Ishikawa (cell line): ENCODE data around the gene FGF12.
A peak's percentile ranks its signal among the peaks of the same experiment; 100 is the strongest.

Experiments
- CEBPB ChIP-seq: IDR thresholded peaks from 2 replicates; pipeline ENCODE4 v1.6.1; 2012
- CREB1 ChIP-seq: IDR thresholded peaks from 2 replicates; pipeline ENCODE4 v1.6.1; 2012; ENCODE audit warnings: low read depth
- EGR1 ChIP-seq: IDR thresholded peaks from 2 replicates; pipeline ENCODE4 v1.6.1; 2012
- EP300 ChIP-seq: IDR thresholded peaks from 2 replicates; pipeline ENCODE4 v1.6.1; 2012; ENCODE audit warnings: borderline replicate concordance
- FOXM1 ChIP-seq: IDR thresholded peaks from 2 replicates; pipeline ENCODE4 v1.6.1; 2012; ENCODE audit warnings: low read depth, borderline replicate concordance
- NFIC ChIP-seq: IDR thresholded peaks from 2 replicates; pipeline ENCODE4 v1.6.1; 2012
- RAD21 ChIP-seq: IDR thresholded peaks from 2 replicates; pipeline ENCODE4 v1.6.1; 2012; ENCODE audit warnings: low read depth
- TAF1 ChIP-seq: IDR thresholded peaks from 2 replicates; pipeline ENCODE4 v1.6.1; 2012; ENCODE audit warnings: low read depth, mild to moderate bottlenecking
- TCF12 ChIP-seq: IDR thresholded peaks from 2 replicates; pipeline ENCODE4 v1.6.1; 2012; ENCODE audit warnings: low read depth
- TEAD4 ChIP-seq: IDR thresholded peaks from 2 replicates; pipeline ENCODE4 v1.6.1; 2012
- YY1 ChIP-seq: IDR thresholded peaks from 2 replicates; pipeline ENCODE4 v1.6.1; 2012; ENCODE audit warnings: low read depth
- ZBTB7A ChIP-seq: IDR thresholded peaks from 2 replicates; pipeline ENCODE4 v1.6.1; 2012; ENCODE audit warnings: low read depth
- TF ChIP-seq, protein P1 (sequence below): IDR thresholded peaks from 2 replicates; pipeline ENCODE4 v1.6.1; 2012
- TF ChIP-seq, protein P2 (sequence below): IDR thresholded peaks from 2 replicates; pipeline ENCODE4 v1.6.1; 2012
- TF ChIP-seq, protein P3 (sequence below): IDR thresholded peaks from 2 replicates; pipeline ENCODE4 v1.6.1; 2012; ENCODE audit warnings: low read depth, mild to moderate bottlenecking

FGF12 gene

DNA sequence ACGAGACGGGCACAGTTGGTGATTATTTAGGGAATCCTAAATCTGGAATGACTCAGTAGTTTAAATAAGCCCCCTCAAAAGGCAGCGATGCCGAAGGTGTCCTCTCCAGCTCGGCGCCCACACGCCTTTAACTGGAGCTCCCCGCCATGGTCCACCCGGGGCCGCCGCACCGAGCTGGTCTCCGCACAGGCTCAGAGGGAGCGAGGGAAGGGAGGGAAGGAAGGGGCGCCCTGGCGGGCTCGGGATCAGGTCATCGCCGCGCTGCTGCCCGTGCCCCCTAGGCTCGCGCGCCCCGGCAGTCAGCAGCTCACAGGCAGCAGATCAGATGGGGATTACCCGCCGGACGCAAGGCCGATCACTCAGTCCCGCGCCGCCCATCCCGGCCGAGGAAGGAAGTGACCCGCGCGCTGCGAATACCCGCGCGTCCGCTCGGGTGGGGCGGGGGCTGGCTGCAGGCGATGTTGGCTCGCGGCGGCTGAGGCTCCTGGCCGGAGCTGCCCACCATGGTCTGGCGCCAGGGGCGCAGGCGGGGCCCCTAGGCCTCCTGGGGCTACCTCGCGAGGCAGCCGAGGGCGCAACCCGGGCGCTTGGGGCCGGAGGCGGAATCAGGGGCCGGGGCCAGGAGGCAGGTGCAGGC lies 318.0 kb downstream of the FGF12 start:
- TF ChIP-seq TEAD4 (0 out of 2 replicates have a peak, but pooled peaks have one; percentile 4), YY1 (no peak), TCF12 (no peak), ZBTB7A (peak; percentile 55; the same call in 1 of the 2 replicates), TAF1 (no peak)
- TF ChIP-seq, protein P1, sequence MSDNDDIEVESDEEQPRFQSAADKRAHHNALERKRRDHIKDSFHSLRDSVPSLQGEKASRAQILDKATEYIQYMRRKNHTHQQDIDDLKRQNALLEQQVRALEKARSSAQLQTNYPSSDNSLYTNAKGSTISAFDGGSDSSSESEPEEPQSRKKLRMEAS: peak; percentile 37; the same call in 1 of the 2 replicates
- TF ChIP-seq, protein P2, sequence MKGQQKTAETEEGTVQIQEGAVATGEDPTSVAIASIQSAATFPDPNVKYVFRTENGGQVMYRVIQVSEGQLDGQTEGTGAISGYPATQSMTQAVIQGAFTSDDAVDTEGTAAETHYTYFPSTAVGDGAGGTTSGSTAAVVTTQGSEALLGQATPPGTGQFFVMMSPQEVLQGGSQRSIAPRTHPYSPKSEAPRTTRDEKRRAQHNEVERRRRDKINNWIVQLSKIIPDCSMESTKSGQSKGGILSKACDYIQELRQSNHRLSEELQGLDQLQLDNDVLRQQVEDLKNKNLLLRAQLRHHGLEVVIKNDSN: no peak

DNA sequence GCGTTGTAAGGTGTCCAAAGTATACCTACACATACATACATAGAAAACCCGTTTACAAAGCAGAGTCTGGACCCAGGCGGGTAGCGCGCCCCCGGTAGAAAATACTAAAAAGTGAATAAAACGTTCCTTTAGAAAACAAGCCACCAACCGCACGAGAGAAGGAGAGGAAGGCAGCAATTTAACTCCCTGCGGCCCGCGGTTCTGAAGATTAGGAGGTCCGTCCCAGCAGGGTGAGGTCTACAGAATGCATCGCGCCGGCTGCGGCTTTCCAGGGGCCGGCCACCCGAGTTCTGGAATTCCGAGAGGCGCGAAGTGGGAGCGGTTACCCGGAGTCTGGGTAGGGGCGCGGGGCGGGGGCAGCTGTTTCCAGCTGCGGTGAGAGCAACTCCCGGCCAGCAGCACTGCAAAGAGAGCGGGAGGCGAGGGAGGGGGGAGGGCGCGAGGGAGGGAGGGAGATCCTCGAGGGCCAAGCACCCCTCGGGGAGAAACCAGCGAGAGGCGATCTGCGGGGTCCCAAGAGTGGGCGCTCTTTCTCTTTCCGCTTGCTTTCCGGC lies 318.6 kb downstream of the FGF12 start:
- no peak for TF ChIP-seq FOXM1
- TF ChIP-seq, protein P3, sequence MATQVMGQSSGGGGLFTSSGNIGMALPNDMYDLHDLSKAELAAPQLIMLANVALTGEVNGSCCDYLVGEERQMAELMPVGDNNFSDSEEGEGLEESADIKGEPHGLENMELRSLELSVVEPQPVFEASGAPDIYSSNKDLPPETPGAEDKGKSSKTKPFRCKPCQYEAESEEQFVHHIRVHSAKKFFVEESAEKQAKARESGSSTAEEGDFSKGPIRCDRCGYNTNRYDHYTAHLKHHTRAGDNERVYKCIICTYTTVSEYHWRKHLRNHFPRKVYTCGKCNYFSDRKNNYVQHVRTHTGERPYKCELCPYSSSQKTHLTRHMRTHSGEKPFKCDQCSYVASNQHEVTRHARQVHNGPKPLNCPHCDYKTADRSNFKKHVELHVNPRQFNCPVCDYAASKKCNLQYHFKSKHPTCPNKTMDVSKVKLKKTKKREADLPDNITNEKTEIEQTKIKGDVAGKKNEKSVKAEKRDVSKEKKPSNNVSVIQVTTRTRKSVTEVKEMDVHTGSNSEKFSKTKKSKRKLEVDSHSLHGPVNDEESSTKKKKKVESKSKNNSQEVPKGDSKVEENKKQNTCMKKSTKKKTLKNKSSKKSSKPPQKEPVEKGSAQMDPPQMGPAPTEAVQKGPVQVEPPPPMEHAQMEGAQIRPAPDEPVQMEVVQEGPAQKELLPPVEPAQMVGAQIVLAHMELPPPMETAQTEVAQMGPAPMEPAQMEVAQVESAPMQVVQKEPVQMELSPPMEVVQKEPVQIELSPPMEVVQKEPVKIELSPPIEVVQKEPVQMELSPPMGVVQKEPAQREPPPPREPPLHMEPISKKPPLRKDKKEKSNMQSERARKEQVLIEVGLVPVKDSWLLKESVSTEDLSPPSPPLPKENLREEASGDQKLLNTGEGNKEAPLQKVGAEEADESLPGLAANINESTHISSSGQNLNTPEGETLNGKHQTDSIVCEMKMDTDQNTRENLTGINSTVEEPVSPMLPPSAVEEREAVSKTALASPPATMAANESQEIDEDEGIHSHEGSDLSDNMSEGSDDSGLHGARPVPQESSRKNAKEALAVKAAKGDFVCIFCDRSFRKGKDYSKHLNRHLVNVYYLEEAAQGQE: no peak
- no peak for TF ChIP-seq ZBTB7A
- TF ChIP-seq NFIC: no peak

DNA sequence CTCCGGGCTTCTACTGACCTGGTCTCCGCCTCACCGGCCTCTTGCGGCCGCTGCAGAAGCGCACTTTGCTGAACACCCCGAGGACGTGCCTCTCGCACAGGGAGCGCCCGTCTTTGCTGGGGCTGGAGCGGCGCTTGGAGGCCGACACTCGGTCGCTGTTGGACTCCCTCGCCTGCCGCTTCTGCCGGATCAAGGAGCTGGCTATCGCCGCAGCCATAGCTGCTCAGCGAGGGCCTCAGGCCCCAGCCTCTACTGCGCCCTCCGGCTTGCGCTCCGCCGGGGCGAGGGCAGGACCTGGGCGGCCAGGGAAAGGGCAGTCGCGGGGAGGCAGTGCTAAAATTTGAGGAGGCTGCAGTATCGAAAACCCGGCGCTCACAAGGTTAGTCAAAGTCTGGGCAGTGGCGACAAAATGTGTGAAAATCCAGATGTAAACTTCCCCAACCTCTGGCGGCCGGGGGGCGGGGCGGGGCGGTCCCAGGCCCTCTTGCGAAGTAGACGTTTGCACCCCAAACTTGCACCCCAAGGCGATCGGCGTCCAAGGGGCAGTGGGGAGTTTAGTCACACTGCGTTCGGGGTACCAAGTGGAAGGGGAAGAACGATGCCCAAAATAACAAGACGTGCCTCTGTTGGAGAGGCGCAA lies 319.2 kb downstream of the FGF12 start:
- TF ChIP-seq CEBPB: no peak
- no peak for TF ChIP-seq EP300
- TF ChIP-seq TCF12: no peak
- no peak for TF ChIP-seq TEAD4
- no peak for TF ChIP-seq FOXM1
- no peak for TF ChIP-seq YY1
- TF ChIP-seq, protein P3: no peak
- TF ChIP-seq ZBTB7A: no peak

DNA sequence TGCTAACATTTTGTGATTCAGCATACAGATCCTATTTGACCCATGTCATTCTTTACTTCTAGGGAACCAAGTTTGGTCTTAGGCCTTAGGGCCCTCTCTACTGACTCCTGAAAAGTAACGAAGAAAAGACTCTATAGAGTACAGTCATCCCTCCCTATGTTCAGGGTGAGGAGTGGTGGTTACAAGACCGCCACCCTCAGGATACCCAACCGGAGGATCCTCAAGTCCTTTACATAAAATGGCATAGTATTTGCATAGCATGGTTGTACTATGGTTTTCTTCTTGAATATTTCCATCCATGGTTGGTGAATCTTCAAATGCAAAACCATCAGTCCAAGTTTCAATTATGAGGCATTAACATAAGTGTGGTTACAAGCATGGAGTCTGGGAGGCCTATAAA lies 327.6 kb downstream of the FGF12 start:
- no peak for TF ChIP-seq CREB1
- no peak for TF ChIP-seq ZBTB7A
- TF ChIP-seq, protein P3: no peak
- no peak for TF ChIP-seq CEBPB
- no peak for TF ChIP-seq TEAD4
- TF ChIP-seq TAF1: no peak
- TF ChIP-seq, protein P2: no peak
- TF ChIP-seq, protein P1: no peak
- no peak for TF ChIP-seq EP300
- no peak for TF ChIP-seq TCF12
- no peak for TF ChIP-seq EGR1
- no peak for TF ChIP-seq NFIC

DNA sequence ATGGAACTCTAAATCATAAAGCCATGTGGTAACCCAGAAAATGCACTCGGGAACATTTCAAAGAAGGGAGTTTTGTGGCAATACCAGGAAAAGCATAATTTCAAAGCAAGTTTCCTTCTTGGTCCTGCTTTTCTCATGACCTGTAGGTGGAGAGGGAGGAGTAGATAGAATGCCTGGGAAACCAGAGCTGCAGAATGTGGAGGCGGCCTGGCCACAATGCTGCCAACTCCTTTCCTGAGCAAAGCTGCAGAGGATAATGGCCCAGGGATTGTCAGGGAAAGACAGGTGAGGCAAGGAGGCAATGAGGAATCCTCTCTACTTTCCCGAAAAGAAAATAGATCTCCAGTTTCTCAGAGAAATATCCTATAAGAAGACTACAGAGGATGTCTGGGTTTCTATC lies 330.3 kb downstream of the FGF12 start:
- no peak for TF ChIP-seq EGR1
- no peak for TF ChIP-seq NFIC
- no peak for TF ChIP-seq TAF1
- no peak for TF ChIP-seq CREB1
- TF ChIP-seq TEAD4: no peak
- TF ChIP-seq, protein P2: no peak
- TF ChIP-seq CEBPB: no peak
- TF ChIP-seq YY1: no peak
- no peak for TF ChIP-seq ZBTB7A
- TF ChIP-seq RAD21: no peak
- TF ChIP-seq TCF12: no peak
- TF ChIP-seq, protein P3: no peak
- no peak for TF ChIP-seq EP300
